Progenitor cell of endocrine pancreas (in vitro differentiated cells): Measurements from ENCODE around the gene ARHGEF16. TPM values are rescaled to one million over a fixed set of nuclear protein-coding genes. Genes with fewer than 3 reads are reported as not detected.

Experiments used
- DNase-seq: peaks from one replicate; pipeline ENCODE4 v3.0.0; 2021; ENCODE audit warnings: low spot score; ENCODE audit not compliant: unreplicated experiment
- H3K27ac Mint-ChIP-seq: 2 replicates; pipeline ENCODE4 v1.8.0; 2021; ENCODE audit warnings: mild to moderate bottlenecking, moderate library complexity, mixed read lengths
- H3K27me3 Mint-ChIP-seq: 2 replicates; pipeline ENCODE4 v1.8.0; 2021; ENCODE audit warnings: mixed read lengths
- H3K36me3 Mint-ChIP-seq: 2 replicates; pipeline ENCODE4 v1.8.0; 2022; ENCODE audit warnings: mixed read lengths; ENCODE audit not compliant: insufficient read depth
- H3K4me1 Mint-ChIP-seq: 2 replicates; pipeline ENCODE4 v1.8.0; 2021; ENCODE audit warnings: low read depth, mixed read lengths
- H3K4me3 Mint-ChIP-seq: 2 replicates; pipeline ENCODE4 v1.8.0; 2021; ENCODE audit warnings: low read depth, mild to moderate bottlenecking, moderate library complexity, mixed read lengths
- H3K9me3 Mint-ChIP-seq: 2 replicates; pipeline ENCODE4 v1.8.0; 2021; ENCODE audit warnings: low read depth, mixed read lengths
- total RNA-seq: library from RNA; stranded (reverse); gene quantifications from 2 replicates; pipeline ENCODE4 v1.2.1, GENCODE V29; 2021
- TF ChIP-seq, protein P1 (sequence below): fragments of 200-600 bp; sonication (generic); IDR thresholded peaks from one replicate; pipeline ENCODE4 v1.5.0; 2021; ENCODE audit warnings: antibody characterized with exemption, mild to moderate bottlenecking; ENCODE audit not compliant: unreplicated experiment

ARHGEF16 gene
- total RNA-seq, 1 donor from 2014 or later, result 63.6 TPM

GRCh38 chr1:3455670-3456448 lies 1.4 kb downstream of the ARHGEF16 start:
- Mint-ChIP-seq H3K27ac (peak overlapping the region; percentile 49), H3K36me3 (no peaks in the 10 kb centered on the region), H3K4me3 (peak overlapping the region; percentile 84), H3K9me3 (no peaks in the 10 kb centered on the region), H3K27me3 (peaks cover 1% of the 10 kb centered on the region), H3K4me1 (peaks cover 20% of the 10 kb centered on the region)
- TF ChIP-seq, protein P1, sequence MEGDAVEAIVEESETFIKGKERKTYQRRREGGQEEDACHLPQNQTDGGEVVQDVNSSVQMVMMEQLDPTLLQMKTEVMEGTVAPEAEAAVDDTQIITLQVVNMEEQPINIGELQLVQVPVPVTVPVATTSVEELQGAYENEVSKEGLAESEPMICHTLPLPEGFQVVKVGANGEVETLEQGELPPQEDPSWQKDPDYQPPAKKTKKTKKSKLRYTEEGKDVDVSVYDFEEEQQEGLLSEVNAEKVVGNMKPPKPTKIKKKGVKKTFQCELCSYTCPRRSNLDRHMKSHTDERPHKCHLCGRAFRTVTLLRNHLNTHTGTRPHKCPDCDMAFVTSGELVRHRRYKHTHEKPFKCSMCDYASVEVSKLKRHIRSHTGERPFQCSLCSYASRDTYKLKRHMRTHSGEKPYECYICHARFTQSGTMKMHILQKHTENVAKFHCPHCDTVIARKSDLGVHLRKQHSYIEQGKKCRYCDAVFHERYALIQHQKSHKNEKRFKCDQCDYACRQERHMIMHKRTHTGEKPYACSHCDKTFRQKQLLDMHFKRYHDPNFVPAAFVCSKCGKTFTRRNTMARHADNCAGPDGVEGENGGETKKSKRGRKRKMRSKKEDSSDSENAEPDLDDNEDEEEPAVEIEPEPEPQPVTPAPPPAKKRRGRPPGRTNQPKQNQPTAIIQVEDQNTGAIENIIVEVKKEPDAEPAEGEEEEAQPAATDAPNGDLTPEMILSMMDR, result no peak
- no peak for DNase-seq

DNA sequence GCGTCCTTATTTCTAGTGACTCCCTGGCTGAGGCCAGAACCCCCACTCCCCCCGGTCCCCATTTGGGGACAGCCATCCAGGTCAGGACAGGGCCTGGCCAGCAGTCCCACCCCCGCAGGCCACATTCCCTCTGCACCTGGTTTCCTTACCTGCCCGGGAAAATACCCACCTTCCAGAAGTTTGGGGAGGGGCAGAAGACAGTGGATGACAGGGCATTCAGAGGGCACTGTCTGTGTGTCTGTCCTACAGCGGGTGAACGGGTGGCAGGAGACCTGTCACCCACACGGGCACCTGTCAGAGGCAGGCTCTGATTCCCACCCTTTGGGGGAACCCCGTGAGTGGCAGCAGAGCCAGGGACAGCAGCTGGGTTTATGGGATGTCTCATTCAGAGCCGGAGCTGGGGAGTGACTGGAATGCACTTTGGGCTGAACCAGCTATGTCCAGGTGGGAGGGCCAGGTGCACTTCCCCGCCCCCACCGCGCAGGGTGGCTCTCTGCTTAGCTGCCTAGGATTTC lies 2.0 kb downstream of the ARHGEF16 start:
- no peak overlapping the region for H3K27ac Mint-ChIP-seq
- peak overlapping the region; percentile 84 for H3K4me3 Mint-ChIP-seq

DNA sequence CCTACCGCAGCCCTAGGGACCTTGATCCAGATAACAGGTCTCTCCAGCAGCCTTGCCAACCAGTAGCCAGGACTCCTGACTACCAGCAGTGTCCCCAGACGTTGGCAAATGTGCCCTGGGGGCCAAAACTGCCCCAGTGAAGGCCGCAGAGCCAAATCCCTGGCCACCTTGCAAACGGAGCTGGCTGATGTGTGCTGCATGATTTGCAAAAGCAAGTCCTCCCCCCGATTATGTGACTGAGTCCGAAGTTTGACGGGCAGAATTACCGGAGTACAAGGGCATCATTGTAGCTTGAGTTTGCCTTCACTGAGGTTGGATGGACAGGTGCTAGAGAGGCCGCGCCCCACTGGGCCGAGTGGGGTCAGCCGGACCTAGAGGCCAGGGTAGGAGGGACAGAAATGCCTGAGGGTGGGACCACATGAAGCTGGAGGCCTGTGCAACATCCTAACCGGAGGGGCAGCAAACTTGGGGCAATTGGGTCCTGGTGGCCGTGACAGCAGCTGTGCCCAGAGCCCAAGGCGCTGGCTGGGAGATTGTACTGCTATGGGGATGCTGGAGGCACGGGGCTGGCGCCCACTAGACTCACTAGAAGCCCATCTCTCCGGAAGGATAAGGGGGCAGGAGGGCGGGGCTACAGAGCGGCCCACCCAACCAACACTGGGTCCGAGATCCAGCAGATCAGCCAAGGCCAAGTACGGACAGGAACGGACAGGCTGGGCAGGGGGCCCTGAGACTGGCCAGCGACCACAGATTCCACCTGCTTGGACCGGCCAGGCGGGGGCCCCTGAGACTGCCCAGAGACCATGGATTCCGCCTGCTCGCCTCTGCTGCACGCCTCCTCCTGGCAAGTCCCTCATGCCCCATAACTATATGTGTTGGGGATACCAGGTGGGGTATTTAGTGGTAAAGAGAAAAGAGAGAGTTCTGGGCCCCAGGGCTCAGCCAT lies 2.8 kb downstream of the ARHGEF16 start:
- Mint-ChIP-seq H3K9me3 (no peaks in the 10 kb centered on the region), H3K4me1 (peaks cover 20% of the 10 kb centered on the region), H3K27me3 (no peaks in the 10 kb centered on the region), H3K4me3 (no peak overlapping the region), H3K27ac (no peak overlapping the region), H3K36me3 (no peaks in the 10 kb centered on the region)
- TF ChIP-seq, protein P1, result no peak
- no peak for DNase-seq

More for the DNA sequence above, 2.0 kb downstream of the ARHGEF16 start:
- Mint-ChIP-seq H3K4me1 (peaks cover 20% of the 10 kb centered on the region), H3K36me3 (no peaks in the 10 kb centered on the region), H3K27me3 (no peaks in the 10 kb centered on the region), H3K9me3 (no peaks in the 10 kb centered on the region)
- no peak for DNase-seq
- TF ChIP-seq, protein P1, result no peak

DNA sequence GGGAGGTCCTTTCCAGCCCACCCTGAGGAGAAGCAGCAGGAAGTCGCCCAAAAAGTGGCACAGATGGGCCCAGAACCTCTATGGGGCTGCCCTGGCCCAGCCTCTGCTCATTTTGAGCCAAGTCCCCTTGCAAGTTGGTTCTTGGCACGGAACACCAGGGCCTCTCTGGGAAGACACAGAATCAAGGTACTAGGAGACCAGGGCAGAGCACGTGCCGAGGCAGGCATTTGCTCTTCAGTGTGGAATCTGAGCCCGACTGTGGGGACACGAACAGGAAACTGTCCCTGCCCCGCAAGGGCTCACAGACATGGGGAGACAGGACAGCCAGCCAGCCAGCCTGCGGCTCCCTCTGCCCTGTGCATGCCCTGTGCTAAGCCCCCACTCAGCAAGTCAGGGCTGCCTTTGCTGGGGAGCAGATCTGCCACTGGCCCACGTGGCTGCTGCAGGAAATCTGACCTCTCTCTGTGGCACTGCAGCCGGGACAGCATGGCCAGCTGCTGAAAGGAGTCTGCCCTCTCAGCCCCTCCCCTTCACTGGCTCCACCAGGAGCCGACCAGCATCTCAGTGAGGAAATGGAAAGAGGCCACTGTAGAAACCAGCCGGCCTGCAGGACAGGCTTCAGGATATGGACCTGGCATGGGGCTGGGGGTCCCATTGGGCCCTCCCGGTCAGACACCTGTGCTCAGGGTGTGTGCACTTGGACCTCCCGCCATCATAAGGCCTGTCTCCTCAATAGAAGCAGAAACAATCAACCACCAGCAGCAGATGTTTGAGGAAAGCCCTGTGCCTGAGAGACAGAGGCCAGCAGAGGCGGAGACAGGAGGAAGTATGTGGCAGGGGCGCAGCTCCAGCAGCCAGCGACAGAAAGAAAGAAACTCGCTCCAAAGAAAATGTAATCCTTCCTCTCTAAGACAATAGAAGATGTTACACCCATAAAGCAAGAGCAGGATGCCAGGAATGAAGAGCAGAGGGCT lies 3.7 kb downstream of the ARHGEF16 start:
- no peak overlapping the region for H3K27ac Mint-ChIP-seq
- no peak overlapping the region for H3K4me3 Mint-ChIP-seq
- no peaks in the 10 kb centered on the region for H3K27me3 Mint-ChIP-seq
- DNase-seq, result no peak
- no peaks in the 10 kb centered on the region for H3K36me3 Mint-ChIP-seq
- H3K4me1 Mint-ChIP-seq, result peaks cover 20% of the 10 kb centered on the region
- no peaks in the 10 kb centered on the region for H3K9me3 Mint-ChIP-seq
- TF ChIP-seq, protein P1, result no peak
